DMS 273 (cell line): ENCODE results near the gene RBM7.

Experiments
- DNase-seq: peaks from one replicate; lab custom pipeline; 2025; ENCODE audit not compliant: unreplicated experiment; lab: John Stamatoyannopoulos, UW

Gene RBM7

DNA sequence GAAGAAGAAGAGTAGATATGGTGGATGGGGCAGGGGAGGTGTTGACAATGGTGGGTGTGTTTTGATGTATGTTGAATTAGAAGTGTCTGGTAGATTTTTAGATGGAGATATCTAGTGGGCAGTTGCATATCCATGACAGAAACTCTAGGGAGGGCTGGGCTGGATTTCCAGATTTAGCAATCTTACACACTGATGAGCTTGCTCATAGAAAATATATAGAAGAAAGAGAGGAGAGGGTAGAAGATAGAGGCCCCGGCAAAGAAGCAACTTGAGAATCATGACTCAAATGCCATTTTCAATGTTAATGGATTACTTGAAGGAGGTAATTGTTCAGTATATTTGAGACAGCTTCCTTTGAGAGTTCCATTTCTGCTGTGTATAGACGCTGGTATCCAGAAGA is 47.0 kb downstream of the RBM7 start:
- no peak for DNase-seq

DNA sequence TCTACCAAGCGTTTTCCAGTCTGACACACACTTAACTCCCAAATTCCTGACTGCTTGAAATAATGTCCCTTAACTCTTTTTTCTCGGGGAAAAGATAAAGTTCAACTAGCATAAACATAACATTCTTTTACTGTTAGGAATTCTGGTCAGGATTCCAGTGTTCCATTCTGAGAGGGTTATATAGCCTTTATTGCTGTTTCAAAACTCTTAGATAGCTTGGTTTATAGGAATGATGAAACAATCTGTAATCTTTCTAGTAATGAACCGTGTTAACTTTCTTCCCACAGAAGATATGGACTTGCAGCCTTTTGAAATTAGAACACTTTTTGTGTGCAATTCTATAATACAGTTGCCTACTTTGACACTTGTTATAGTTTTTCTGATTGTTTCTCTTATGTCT is 47.4 kb downstream of the RBM7 start:
- no peak for DNase-seq

DNA sequence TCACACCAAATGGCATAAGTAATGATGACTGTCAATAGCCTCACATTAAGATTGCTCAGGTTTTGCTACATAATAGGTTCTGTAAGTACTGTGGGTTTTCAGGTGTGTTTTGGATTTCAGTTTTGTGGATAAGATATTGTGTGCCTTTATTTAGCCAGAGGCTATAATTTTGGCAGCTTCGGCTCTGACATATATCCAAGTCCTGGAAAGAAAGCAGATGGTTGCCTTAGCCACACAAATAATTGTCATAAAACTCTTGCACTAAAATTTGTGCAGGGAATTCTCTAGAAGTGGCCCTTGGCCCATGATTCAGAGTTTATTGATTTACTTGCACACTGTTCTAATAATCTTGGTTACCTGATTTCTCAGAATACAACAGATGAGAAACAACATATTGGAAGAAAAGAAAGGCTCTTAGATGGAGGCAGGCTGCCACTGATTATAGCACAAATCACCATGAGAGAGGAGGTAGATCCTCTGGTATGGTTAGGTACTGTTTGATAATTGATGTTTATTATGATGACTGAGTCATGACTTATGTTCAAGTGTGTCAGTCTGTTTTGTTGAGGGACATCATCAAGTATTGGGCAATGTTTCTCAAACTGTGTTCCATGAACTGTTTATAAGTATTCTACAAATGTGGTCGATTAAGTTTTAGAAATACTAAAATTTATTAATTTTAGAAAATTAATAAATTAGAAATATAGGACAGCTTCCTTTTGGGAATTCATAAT is 48.5 kb downstream of the RBM7 start:
- DNase-seq = no peak

DNA sequence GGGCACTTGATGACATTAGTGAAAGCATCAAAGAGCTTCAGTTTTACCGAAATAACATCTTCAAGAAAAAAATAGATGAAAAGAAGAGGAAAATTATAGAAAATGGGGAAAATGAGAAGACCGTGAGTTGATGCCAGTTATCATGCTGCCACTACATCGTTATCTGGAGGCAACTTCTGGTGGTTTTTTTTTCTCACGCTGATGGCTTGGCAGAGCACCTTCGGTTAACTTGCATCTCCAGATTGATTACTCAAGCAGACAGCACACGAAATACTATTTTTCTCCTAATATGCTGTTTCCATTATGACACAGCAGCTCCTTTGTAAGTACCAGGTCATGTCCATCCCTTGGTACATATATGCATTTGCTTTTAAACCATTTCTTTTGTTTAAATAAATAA is 49.4 kb downstream of the RBM7 start:
- no peak for DNase-seq

DNA sequence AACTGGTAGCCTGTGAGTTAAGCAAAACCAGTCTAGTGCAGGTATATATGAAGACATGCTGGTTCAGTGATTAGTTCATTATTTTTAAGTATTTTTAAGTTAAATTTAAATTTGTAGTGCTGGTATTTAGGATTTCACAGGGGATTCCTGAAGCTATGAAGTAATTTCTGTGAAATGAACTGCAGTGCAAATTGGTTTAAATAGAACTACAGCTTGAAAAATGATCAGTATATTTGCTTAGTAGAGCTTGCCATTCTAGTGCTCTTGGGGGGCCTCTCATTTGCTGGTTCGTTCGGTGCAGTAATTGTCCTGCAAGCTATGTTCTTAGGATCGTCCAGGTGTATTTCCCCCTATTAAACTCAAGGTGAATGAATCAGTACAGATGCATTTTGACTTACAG is 51.9 kb downstream of the RBM7 start:
- DNase-seq = no peak
